ENCODE results near the gene FUT3.
"Not testable (repeated sequence)": the region's sequence is repeated elsewhere in the genome, so short reads cannot be mapped to it uniquely, and the experiment has no call there.

Gene FUT3

DNA sequence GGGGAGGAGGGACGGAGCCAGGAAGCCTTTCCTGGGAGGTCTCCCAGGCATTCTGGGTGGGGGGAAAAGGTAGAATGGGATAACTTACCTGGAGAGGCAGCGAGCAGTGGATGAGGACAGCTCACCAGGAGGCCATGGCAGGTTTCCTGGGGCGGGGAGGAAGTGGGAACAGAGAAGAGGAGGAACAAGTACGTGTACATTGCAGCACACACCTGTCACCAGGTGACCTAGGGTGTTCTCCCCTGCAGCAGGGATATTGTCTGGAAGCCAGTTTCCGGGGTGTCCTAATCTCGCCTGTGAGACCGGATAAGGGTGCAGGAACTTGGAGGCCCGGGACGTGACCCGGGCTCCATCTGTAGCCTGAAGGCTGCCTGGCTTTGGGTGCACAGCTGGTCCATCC, at the start of gene FUT3:
Gene FUT3, minus strand, starts transcription at position 148 of the 400 bp plus-strand sequence.
- no peak for DNase-seq

DNA sequence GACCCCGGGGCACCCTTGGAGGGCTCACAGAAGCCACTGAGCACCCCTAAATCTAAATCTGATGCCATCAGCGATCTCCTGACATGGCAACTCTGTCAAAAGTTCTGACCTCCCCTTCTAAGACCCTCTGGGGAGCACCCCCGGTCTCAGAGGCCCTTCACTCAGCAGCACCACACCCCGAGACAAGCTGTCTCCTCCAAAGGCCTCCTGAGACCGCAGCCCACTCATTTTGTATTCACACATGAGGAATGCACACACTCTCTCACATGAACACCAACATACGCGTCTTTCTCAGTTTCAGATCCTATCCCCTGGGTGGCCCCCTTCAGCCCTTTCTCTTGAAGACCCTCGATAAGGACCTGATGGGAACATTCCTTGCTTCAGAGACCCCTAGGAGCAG, 49.7 kb upstream of the FUT3 start:
- no peak for DNase-seq

DNA sequence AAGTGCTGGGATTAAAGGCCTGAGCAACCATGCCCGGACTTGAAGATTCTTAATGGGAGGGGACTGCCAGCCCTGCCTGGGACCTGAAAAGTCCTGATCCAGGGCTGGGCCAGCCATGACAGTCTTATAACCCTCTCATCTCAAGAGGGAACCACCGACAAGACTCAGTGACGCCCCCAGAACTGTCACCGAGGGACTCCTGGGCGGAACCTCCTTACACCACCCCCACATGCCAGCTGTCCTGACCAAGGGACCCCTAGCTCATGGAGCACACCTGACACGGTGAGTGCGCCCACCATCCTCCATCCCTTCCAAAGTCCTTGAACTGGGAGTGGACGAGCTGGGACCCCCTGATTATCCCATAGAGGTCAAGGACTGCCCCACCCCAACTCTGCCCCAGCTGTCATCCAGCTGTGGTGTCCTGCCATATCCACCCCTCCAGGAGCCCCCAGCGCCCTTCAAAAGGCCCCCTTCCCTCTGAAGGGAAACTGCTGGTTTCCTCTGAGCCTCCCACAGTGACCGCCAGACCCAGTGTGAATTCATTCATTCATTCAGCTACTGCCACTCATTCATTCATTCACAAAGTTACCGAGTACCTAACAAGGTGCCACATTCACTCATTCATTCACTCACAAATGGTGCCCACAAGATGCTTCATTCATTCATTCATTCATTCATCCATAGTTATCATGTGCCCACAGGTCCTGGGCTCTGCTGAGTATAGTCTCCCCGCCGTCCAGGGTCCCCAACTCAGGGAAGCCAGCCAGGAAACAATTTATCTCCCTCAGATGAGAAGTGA, 48.7 kb upstream of the FUT3 start:
- no peak for DNase-seq

DNA sequence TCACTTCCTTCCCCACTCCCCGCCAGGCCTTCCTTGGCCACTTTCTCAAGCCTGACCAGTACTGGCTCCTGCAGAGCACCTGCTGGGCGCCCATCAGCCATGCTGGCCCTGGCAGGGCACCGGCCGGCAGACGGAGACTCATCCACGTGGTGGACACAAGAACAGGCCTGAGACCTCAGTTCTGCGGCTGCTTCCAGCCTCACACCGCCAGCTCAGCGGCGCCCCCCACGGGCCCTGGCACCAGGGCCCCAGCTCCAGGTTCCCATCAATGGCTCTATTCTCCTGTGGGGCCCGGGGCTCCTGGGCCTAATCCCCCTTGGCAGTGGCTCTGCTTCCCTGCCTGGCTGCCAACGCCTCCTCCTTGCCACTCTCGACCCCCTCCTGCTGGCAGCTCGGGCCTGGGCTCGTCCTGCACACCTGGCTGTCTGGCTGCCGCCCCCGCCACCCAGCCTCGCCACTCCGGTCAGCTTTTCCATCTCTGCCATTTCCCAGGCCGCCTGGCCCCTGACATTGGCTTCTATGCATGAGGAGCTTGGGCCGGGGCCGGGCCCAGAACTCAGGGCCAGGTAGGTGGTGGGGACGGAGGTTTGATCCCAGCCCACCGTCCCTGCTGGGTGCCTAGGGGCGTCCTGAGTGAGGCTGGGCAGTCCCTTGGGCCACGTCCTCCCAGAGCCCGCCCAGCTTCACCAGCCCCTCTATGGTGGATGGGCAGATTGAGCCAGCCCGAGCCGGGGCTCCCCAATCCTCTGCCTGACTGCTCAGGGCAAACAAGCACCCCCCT, 46.1 kb upstream of the FUT3 start:
- DNase-seq, result no peak

DNA sequence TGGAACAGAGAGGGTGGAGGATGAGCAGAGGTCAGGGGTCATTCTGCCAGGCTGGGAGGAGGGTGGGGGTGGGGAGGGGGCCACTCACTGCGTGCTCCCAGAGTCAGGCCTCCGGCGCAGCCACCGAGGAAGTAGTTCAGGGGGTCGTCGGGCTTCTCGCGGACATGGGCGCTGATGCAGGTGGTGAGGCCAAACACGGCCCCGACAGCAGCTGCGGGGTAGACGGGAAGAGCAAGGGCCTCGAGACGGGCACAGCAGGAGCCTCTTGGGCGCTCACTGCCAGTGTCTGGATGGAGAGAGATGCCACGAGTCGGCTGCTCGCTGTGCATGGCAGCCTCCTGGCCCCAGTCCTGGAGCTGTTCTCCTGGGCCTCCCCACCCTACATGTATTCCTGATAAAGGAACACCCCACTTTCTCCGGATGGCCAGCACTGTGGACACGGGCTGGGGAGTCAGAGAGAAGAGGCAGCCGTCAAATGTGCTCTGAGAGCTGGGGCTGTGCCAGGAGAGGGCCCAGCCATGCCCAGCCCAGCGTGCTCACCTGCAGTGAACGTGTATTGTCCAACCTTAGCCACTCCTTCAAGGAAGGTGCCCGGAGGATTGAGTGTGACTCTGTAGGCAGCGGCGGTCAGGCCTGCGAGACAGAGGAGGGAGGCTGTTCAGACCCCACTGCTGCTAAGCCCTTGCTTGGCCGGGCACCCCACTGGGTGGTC, 45.3 kb upstream of the FUT3 start:
- DNase-seq, result no peak

DNA sequence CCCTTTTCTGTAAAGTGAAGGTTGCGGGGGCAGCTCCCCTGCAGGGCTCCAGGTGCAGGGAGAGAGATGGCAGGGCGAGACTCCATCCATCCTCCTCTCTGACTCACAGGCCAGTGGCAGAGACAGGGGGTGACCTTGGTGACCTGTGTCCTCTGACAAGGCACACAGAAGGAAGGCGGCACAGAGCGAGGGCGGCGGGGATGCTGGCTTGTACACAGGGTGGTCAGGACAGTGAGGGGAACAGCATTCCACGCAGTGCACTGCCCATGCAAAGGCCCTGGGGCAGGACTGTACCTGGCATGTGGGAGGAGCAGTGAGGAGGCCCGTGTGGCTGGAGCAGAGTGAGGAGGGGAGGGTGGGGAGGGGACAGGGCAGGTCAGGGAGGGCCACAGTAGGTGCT, 44.6 kb upstream of the FUT3 start:
- no peak for DNase-seq

DNA sequence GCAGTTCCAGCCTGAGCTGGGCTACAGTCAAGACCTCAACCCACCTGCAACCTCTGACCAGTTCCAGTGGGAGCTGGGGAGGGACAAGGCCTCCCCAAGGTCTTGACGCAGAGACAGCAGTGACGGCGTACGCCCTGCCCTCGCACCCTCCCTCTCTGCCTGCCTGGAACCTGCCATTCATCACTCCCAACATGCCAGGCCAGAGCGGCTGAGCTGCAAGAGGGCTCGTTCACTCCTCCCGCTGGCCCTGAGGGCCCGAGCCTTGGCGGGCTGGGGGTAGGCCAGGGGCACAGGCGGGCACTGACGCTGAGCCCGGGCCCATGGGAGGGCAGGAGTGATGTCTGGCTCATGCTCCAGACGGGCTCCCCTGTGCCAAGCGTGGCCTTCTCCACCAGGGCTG, 44.2 kb upstream of the FUT3 start:
- no peak for DNase-seq

DNA sequence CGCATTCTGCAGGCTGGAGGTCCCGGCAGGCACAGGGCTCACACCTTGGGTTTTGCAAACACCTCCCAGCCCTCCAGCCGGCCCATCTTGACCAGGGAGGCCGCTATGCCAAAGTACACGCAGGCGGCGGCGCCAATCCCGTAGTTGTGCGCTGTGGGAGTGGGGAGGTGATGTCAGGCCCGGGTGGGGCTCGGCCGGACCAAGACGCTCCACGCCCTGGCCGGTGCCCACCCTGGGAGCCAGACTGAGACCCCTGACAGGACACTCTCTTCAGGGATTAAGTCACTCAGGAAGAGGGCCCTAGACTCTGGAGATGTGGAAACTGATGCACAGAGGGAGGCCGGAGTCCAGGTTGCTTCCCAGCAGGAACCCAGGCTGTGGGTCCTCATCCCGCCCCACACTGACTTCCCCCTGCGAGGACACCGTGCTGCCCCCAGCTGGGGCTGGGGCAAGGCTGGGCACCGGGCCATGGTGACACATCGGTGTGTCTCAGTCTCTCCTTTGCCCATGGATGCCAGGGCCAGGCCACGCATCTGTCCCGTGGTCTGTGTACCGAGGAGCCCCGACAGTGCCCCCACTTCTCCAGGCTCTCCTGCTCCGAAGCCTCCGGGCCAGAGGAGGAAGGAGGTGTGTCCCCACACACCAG, 43.6 kb upstream of the FUT3 start:
- no peak for DNase-seq

DNA sequence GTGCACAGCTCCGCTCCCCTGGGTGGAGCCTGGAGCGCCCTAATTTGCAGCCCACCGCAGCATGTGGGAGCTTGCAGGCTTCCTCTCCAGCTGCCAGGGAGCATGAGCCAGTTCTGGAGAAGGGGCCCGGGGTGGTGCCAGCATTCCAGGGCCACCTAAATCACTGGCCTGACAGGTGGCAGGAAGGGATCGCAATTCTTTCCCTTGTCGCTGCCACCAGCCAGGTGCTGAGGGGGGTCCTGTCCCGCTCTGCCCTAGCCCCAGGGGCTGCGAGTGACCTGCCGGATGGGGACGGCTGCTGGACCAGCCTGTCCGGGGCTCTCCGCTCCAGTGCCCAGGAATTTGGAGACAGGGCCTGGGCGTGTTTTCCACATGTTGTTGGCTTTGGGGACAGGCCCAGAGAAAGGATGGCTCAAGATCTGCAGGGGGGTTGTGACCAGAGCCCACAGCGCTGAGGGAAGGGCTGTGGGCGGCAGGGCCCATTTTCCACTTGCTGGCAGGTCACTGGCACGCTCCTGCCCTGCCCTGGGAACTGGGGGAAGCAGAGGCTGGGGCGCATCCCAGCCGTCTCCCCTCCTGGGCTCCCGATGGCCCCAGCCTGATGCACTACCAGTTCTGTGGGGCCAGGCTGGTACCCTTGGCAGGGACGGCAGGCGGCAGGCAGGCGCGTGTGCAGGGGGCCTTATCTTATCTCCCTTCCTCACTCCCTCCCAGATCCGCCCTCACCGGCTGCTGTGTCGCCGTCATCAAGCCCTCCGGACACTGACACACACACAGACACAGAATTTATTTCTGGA, 42.9 kb upstream of the FUT3 start:
- DNase-seq, result no peak

DNA sequence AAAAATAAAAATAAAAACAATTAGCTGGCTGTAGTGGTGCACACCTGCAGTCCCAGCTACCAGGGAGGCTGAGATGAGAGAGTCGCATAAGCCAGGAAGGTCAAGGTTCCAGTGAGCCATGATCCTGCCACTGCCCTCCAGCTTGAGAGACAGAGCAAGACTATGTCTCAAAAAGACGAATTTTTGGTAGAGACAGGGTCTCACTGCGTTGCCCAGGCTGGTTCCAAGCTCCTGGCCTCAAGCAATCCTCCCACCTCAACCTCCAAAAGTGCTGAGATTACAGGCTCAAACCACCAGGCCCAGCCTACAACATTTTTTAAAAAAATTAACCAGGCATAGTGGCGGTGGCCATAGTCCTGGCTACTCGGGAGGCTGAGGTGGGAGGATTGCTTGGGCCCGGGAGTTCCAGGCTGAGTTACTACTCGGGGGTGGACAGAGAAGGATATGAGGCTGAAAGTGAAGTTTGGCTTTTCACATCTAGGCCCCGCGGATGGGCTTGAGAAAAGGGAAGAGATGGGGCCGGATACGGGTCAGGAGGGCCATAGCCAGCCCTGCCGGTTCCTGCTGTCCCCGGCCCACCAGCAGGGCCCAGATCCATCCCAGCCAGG, 42.2 kb upstream of the FUT3 start:
- no peak for DNase-seq

DNA sequence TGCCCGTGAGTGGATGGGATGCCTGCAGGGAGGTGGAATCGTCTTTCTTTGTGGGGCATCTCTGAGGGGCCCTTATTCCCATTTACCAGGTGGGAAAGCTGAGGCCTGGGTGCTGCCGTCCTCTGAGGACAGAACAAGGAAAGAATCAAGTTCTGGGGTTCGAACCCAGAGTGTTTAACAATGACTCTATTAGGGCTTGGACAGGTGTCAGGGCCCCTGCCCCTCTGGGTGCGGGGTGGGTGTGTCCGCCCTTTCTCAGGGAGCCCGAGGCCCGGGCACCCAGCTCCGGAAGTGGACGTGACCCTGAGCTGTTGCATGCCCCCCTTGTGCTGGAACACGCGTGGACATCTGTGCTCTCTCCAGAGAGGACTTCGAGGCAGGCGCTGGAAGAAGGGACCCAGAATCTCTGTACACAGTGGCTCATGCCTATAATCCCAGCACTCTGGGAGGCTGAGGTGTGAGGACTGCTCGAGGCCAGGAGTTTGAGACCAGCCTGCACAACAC, 41.6 kb upstream of the FUT3 start:
- DNase-seq, result no peak

DNA sequence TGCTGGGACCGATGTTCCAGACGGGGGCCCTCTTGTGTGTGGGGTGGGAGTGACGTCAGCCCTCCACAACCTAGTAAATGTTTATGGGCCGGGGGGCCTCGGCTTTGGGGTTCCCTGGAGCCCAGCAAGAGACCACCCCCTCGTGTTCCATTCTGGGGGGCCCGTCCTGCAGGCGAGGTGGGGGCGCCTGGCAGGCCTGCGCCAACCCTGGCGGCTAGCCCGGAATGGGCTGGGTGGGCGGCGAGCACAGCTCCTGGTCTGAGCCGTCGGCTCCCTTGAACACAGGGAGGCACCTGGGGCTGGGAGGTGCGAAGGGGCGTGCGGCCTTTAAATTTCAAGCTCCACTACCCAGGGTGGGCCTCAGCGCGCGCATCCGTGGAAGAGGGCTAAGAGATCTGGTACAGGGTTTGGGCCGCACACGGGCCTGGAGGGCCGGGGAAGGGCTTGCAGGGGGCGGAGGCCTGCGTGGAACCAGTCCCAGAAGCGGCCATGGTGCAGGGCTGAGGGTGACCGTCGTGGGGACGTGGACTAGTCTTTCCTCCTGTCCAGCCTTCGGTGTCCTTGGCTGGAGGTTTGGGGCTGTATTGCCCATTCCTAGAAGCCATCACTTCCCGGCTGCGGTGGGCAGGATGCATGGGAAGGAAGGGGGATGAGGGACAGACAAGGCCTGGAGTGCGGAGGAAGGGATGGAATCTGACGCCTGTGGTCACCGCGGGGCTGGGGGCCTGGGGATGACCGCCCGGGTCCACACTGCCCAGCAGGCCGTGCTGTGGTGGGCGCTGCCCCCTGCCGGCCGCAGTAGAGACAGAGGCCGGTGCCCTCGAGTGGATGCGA, 40.9 kb upstream of the FUT3 start:
- peak in 14 of 58 donors; percentile 5 to 46 (median 16) for DNase-seq

DNA sequence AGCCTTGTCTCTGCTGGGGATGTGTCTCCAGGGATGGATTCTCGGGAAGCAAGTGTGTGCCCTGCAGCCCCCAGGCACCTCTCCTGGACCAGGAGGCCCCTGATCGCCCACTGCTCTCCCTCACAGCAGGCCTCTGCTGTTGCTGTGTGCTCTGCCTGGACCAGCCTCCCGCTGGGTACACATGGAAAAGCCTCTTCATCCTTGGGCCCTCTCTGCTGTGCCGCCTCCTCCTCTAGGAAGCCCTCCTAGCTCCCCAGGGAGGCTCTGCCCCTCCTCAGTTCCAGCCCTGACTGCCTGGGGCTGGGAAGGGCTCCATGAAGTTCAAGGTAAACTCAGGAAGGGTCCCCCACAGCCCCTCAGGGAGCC, 40.3 kb upstream of the FUT3 start:
- no peak for DNase-seq

DNA sequence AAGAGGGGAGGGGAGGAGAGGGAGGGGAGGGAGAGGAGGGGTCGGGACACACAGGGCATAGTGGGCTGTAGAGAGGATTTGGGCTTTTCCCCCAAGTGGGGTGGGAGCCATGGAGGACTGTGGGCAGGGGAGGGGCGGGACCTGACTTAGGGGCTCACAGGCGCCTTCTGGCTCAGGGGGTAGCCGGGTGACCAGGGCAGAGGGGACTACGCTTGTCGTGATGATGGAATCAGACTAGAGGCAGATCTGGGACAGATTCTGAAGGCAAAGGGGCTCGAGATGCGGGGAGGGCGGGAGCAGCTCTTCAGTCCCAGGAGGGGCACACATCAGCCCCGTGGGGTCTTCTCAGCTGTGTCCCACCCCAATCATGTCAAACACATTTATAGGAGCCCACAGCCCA, 38.9 kb upstream of the FUT3 start:
- no peak for DNase-seq

DNA sequence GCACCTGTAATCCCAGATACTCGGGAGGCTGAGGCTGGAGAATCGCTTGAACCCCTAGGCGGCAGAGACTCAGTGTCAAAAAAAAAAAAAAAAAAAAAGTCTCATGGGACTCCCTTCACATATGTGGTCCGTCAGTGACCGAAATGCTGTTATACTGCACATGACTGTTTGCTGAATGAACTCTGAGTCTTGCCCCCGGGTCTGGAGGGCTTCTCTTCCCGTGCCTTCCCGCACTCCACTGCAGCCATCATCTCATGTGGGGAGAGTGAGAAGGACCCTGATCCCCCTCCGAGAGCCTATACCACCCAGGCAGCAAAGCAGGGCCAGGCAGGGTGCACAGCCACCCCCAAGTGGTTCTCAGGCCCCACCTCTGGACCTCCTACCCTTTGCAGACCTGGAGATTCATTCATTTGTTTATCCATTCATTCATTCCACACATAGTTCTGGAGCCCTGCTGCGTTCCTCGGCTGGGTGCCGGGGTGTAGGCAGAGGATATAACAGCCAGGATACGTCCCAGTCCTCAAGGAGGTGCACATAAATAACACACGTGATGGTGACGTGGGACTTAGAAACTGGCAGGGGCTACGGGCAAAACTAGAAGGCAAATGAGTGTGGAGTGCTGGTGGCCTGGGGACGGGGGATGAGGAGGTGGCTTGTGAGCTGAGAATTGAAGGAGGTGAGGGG, 38.2 kb upstream of the FUT3 start:
- no peak for DNase-seq

DNA sequence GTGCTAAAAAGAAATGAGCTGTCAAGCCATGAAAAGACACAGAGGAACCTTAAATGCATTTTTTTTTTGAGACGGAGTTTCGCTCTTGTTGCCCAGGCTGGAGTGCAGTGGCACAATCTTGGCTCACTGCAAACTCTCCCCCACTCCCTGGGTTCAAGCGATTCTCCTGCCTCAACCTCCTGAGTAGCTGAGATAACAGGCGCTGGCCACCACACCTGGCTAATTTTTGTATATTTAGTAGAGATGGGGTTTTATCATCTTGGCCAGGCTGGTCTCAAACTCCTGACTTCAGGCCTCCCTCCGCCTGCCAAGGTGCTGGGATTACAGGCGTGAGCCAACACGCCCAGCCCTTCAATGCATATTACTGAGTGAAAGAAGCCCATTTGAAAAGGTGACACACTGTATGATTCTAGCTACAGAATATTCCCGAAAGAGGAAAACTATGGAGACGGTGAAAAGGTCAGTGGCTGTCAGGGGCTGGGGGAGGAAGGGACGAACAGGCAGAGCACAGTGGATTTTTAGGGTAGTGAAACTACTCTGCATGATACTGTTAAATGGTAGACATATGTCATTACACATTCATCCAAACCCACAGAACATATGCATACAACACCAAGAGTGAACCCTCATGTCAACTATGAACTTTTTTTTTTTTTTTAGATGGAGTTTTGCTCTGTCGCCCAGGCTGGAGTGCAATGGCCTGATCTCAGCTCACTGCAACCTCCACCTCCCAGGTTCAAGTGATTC, 33.0 kb upstream of the FUT3 start:
- not testable (repeated sequence) for DNase-seq

DNA sequence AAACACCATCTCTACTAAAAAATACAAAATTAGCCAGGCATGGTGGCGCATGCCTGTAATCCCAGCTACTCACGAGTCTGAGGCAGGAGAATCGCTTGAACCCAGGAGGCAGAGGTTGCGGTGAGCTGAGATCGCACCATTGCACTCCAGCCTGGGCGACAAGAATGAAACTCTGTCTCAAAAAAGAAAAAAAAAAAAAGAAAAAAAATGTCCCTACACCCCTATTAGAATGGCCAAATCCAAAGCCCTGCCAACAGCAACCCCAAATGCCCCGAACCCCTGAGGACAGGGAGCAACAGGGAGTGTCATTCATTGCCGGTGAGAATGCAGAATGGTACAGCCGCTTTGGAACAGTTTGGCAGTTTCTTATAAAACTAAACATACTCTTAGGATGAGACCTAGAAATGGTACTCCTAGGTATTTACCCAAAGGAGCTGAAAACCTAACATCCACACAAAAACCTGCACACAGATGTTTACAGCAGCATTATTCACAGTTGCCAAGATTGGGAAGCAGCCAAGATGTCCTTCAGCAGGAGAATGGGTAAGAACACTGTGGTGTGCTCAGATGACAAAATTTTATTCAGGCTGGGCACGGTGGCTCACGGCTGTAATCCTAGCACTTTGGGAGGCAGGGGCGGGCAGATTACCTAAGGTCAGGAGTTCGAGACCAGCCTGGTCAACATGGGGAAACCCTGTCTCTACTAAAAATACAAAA, 32.1 kb upstream of the FUT3 start:
- peak in 1 of 58 donors; percentile 5 for DNase-seq
